Left ventricle myocardium inferior (tissue), 1 donor: ENCODE data around the gene CCDC167. TPM values are rescaled to one million over a fixed set of nuclear protein-coding genes. Genes with fewer than 3 reads are reported as not detected.

Source experiments
- DNase-seq: peaks from one replicate; pipeline ENCODE4 v3.0.0-alpha.2; 2020
- H3K27ac ChIP-seq: fragments of 200-600 bp; replicated peaks from 2 replicates; pipeline ENCODE4 v1.8.0; 2021
- H3K27me3 ChIP-seq: fragments of 200-600 bp; 2 replicates; pipeline ENCODE4 v1.8.0; 2021; ENCODE audit warnings: low read depth
- H3K36me3 ChIP-seq: fragments of 200-600 bp; 2 replicates; pipeline ENCODE4 v1.8.0; 2021
- H3K4me1 ChIP-seq: fragments of 200-600 bp; 2 replicates; pipeline ENCODE4 v1.8.0; 2021
- H3K4me3 ChIP-seq: fragments of 200-600 bp; 2 replicates; pipeline ENCODE4 v1.8.0; 2021; ENCODE audit warnings: mild to moderate bottlenecking, moderate library complexity
- H3K9me3 ChIP-seq: fragments of 200-600 bp; replicated peaks from 2 replicates; pipeline ENCODE4 v1.8.0; 2021
- CTCF ChIP-seq: fragments of 200-600 bp; IDR thresholded peaks from 2 replicates; pipeline ENCODE4 v1.8.0; 2021; ENCODE audit warnings: antibody characterized with exemption, mild to moderate bottlenecking, borderline replicate concordance
- intact Hi-C: fragments of 100-400 bp; cut with micrococcal nuclease; formaldehyde crosslinking; loops from one replicate; pipeline ENCODE4 v1.11.0; 2022
- total RNA-seq: library from RNA; stranded (reverse); fragmentation: NEBNext Ultra II Directional; extraction: Animal tissue kit (Norgen Biotek cat#: 25700); gene quantifications from one replicate; pipeline ENCODE4 v1.2.1, GENCODE V29; 2021
- donor health status: DM: no; HTN: yes; CAD: no; lungs with severe emphysema.

The CCDC167 gene
- total RNA-seq, 1 donor from 2014 or later = 28.1 TPM

DNA sequence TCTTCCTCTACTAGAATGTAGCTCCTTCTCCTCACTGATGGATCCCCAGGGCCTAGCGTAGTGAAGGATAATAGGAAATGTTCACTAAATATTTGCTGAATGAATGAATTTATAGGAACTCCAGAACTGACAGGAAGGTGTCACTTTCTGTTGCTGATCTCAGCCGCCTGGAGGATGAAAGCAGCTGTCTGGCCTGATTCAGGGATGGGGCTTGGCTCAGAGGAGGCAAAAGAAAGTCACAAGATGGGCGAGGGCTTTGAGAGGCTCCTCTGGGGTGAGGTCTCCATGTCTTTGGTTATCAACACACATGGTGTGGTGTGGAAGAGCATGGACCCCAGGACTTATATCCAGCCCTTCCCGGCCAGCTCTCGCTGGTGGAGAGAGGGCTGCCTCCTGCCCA lies 11.5 kb upstream of the CCDC167 start:
- intact Hi-C loops = no loop called here

GRCh38 chr6:37507690-37508421 lies 8.2 kb upstream of the CCDC167 start:
- Histone ChIP-seq H3K27ac (no peak overlapping the region), H3K4me1 (no peaks in the 10 kb centered on the region), H3K36me3 (no peaks in the 10 kb centered on the region), H3K4me3 (no peak overlapping the region), H3K9me3 (no peaks in the 10 kb centered on the region), H3K27me3 (peaks cover 23% of the 10 kb centered on the region)
- TF ChIP-seq CTCF = no peak
- no peak for DNase-seq
- intact Hi-C loops = no loop called here

More for the DNA sequence above, 11.5 kb upstream of the CCDC167 start:
- TF ChIP-seq CTCF = no peak
- Histone ChIP-seq H3K4me1 (peaks cover 6% of the 10 kb centered on the region), H3K4me3 (no peak overlapping the region), H3K9me3 (no peaks in the 10 kb centered on the region), H3K27me3 (peaks cover 52% of the 10 kb centered on the region), H3K36me3 (no peaks in the 10 kb centered on the region), H3K27ac (no peak overlapping the region)
- DNase-seq = no peak

- Histone ChIP-seq H3K27me3 (peaks cover 15% of the 10 kb centered on the region), H3K36me3 (no peaks in the 10 kb centered on the region), H3K27ac (no peak overlapping the region), H3K9me3 (no peaks in the 10 kb centered on the region), H3K4me1 (no peaks in the 10 kb centered on the region), H3K4me3 (no peak overlapping the region)
- intact Hi-C loops = no loop called here
- DNase-seq = no peak
- no peak for TF ChIP-seq CTCF
These were observed 7.4 kb upstream of the CCDC167 start for GRCh38 chr6:37507077-37507476.

- H3K9me3 ChIP-seq = no peaks in the 10 kb centered on the region
- intact Hi-C loops = no loop called here
These were observed 6.8 kb upstream of the CCDC167 start for GRCh38 chr6:37506479-37506878.

DNA sequence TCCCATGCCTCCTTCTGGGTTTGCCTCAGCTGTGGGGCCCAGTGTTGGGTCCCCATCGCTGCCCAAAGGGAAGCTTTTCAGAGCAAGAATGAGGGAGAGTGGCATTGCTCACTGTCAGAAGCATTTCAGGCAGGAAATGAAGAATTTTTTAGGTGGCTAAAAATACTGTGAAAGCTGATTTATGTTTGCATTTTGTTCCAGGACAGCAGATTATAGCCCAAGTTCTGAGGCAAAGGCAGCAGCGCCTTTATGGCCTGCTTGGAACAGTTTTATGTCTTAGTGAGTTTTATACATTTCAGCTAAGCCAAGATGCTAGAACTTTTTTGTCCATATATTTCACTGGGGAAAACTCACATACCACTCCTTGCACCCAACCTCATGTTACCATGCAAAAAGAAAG lies 4.3 kb upstream of the CCDC167 start:
- Histone ChIP-seq H3K36me3 (no peaks in the 10 kb centered on the region), H3K4me3 (no peak overlapping the region), H3K27me3 (no peaks in the 10 kb centered on the region), H3K4me1 (peaks cover 7% of the 10 kb centered on the region), H3K27ac (no peak overlapping the region), H3K9me3 (no peaks in the 10 kb centered on the region)
- DNase-seq = no peak
- intact Hi-C loops = no loop called here
- no peak for TF ChIP-seq CTCF

More at GRCh38 chr6:37506479-37506878, 6.8 kb upstream of the CCDC167 start:
- no peak overlapping the region for H3K4me3 ChIP-seq
- H3K27ac ChIP-seq = no peak overlapping the region
- H3K4me1 ChIP-seq = no peaks in the 10 kb centered on the region
- no peak for DNase-seq
- TF ChIP-seq CTCF = no peak
- H3K27me3 ChIP-seq = peaks cover 9% of the 10 kb centered on the region
- H3K36me3 ChIP-seq = no peaks in the 10 kb centered on the region
